Upper lobe of left lung (tissue), 6 donors: ENCODE results near the gene STING1. TPM values are rescaled to one million over a fixed set of nuclear protein-coding genes. Genes with fewer than 3 reads are reported as not detected.
"Not testable (repeated sequence)": the region's sequence is repeated elsewhere in the genome, so short reads cannot be mapped to it uniquely, and the experiment has no call there.

Experiments used
- ATAC-seq, 2 donors: fragments of 200-7000 bp; cut with Tn5 transposase; one replicate each; pipeline ENCODE4 v1.9.1; 2022; ENCODE audit warnings: mild to moderate bottlenecking in 2 of 2, moderate library complexity in 2 of 2; ENCODE audit not compliant: low FRiP score in 2 of 2
- DNase-seq, 2 donors: peaks; one replicate each; pipeline ENCODE4 v3.0.0-alpha.2; 2019 to 2020
- H3K27ac ChIP-seq, 4 donors: fragments of 200-600 bp; sonication (generic); one replicate each; pipeline ENCODE4 v1.5.1; 2016 to 2019
- H3K27me3 ChIP-seq, 4 donors: fragments of 200-600 bp; sonication (generic); one replicate each; pipeline ENCODE4 v1.5.1; 2017 to 2019
- H3K36me3 ChIP-seq, 4 donors: fragments of 200-600 bp; sonication (generic); one replicate each; pipeline ENCODE4 v1.5.1; 2016 to 2019
- H3K4me1 ChIP-seq, 4 donors: fragments of 200-600 bp; sonication (generic); one replicate each; pipeline ENCODE4 v1.5.1; 2018 to 2019
- H3K4me3 ChIP-seq, 4 donors: fragments of 200-600 bp; sonication (generic); one replicate each; pipeline ENCODE4 v1.5.1; 2017 to 2019; ENCODE audit warnings: mild to moderate bottlenecking in 2 of 4, moderate library complexity in 1 of 4
- H3K9me3 ChIP-seq, 4 donors: fragments of 200-600 bp; sonication (generic); one replicate each; pipeline ENCODE4 v1.5.1; 2018 to 2019
- CTCF ChIP-seq, 6 experiments: fragments of 450-650 bp in 4 of 6; fragments of 200-600 bp in 2 of 6; sonication (generic) in 2 of 6; IDR thresholded peaks; one replicate each; pipeline ENCODE4 v1.5.1; 2016 to 2019; ENCODE audit warnings: antibody characterized with exemption in 6 of 6
- EP300 ChIP-seq, 4 donors: sonication (generic); formaldehyde crosslinking; IDR thresholded peaks; one replicate each; pipeline ENCODE4 v1.5.1; 2017; ENCODE audit warnings: antibody characterized with exemption in 4 of 4, control low read depth in 2 of 4
- POLR2A ChIP-seq, 4 donors: fragments of 450-650 bp; IDR thresholded peaks; one replicate each; pipeline ENCODE4 v1.5.1; 2016 to 2017; ENCODE audit warnings: antibody characterized with exemption in 4 of 4, mild to moderate bottlenecking in 2 of 4
- POLR2AphosphoS5 ChIP-seq, 2 donors: sonication (generic); formaldehyde crosslinking; IDR thresholded peaks; one replicate each; pipeline ENCODE4 v1.5.1; 2017; ENCODE audit warnings: antibody characterized with exemption in 2 of 2
- WGBS, 2 donors: methylation state at CpG; one replicate each; pipeline ENCODE4 v1.1.5; 2017 to 2018; 5-methylcytosine and 5-hydroxymethylcytosine counted together
- total RNA-seq, 6 donors: library from RNA; depleted of rRNA in 4 of 6; stranded (reverse); fragments of >200 nt in 4 of 6; gene quantifications; one replicate each; pipeline versions ENCODE4 v1.1.0 to v1.2.1, GENCODE V29; 2016 to 2021
- donor health status: DM: no; HTN: no; CAD: no; lungs with moderate emphysema.
- donor health status: DM: no; HTN: yes; CAD: no; lungs with severe emphysema.

Gene STING1
- total RNA-seq, 6 donors from 2014 or later, result 70.3 to 141 (median 107) TPM

GRCh38 chr5:139481122-139481533, 1.4 kb downstream of the STING1 start:
- no peaks in the 10 kb centered on the region for H3K27me3 ChIP-seq
- H3K36me3 ChIP-seq, result peaks cover 13 to 43% (median 30%) of the 10 kb centered on the region in 4 donors
- peak overlapping the region; percentile 95 to 99 (median 96) for H3K27ac ChIP-seq
- 6 to 7% methylated on average over 8 to 12 of the region's 12 CpGs for WGBS, 2 donors
- TF ChIP-seq EP300 (IDR thresholded peaks at IDR 0.05), result no peak
- TF ChIP-seq POLR2A (IDR thresholded peaks at IDR 0.05), result no peak
- no peak for TF ChIP-seq CTCF (IDR thresholded peaks at IDR 0.05)
- TF ChIP-seq POLR2AphosphoS5 (IDR thresholded peaks at IDR 0.05), result no peak
- DNase-seq, result peak; percentile 75 to 81
- ATAC-seq, result peak; percentile 2 to 52
- peak overlapping the region; percentile 48 to 64 (median 63) for H3K4me3 ChIP-seq
- peaks cover 39 to 57% (median 51%) of the 10 kb centered on the region in 4 donors for H3K4me1 ChIP-seq
- no peaks in the 10 kb centered on the region for H3K9me3 ChIP-seq

GRCh38 chr5:139479729-139480128, 2.8 kb downstream of the STING1 start:
- ATAC-seq, DNase-seq, H3K27me3 ChIP-seq, H3K9me3 ChIP-seq: not testable (repeated sequence)
- Histone ChIP-seq H3K36me3 (peaks cover 13 to 57% (median 35%) of the 10 kb centered on the region in 4 donors), H3K4me1 (peaks cover 52 to 70% (median 61%) of the 10 kb centered on the region in 4 donors), H3K27ac (peak overlapping the region in 2 of 4 donors; percentile 96 to 99), H3K4me3 (peak overlapping the region in 1 of 4 donors; percentile 3)
- WGBS, 2 donors, result 79 to 97% methylated on average over 4 of the region's 4 CpGs

- H3K9me3 ChIP-seq, H3K27me3 ChIP-seq, ATAC-seq, DNase-seq: not testable (repeated sequence)
- Histone ChIP-seq H3K4me1 (peaks cover 57 to 79% (median 67%) of the 10 kb centered on the region in 4 donors), H3K4me3 (peak overlapping the region in 1 of 4 donors; percentile 3), H3K36me3 (peaks cover 13 to 57% (median 35%) of the 10 kb centered on the region in 4 donors), H3K27ac (peak overlapping the region in 3 of 4 donors; percentile 35 to 61 (median 60))
- 72 to 74% methylated on average over 9 of the region's 9 CpGs for WGBS, 2 donors
These were observed 3.7 kb downstream of the STING1 start for GRCh38 chr5:139478657-139479423.

- Histone ChIP-seq H3K9me3 (no peaks in the 10 kb centered on the region), H3K4me1 (peaks cover 52 to 73% (median 61%) of the 10 kb centered on the region in 4 donors), H3K27me3 (no peaks in the 10 kb centered on the region), H3K4me3 (no peak overlapping the region), H3K36me3 (peaks cover 13 to 57% (median 35%) of the 10 kb centered on the region in 4 donors), H3K27ac (peak overlapping the region in 3 of 4 donors; percentile 20 to 88 (median 76))
- no peak for TF ChIP-seq EP300 (IDR thresholded peaks at IDR 0.05)
- no peak for TF ChIP-seq POLR2AphosphoS5 (IDR thresholded peaks at IDR 0.05)
- TF ChIP-seq CTCF (IDR thresholded peaks at IDR 0.05), result no peak
- TF ChIP-seq POLR2A (IDR thresholded peaks at IDR 0.05), result no peak
- 68 to 72% methylated on average over 10 to 13 of the region's 13 CpGs for WGBS, 2 donors
- no peak for DNase-seq
- ATAC-seq, result no peak
These were observed 6.5 kb downstream of the STING1 start for GRCh38 chr5:139475865-139476617.

GRCh38 chr5:139474890-139475791, 7.4 kb downstream of the STING1 start:
- H3K4me3 ChIP-seq, result no peak overlapping the region
- WGBS, 2 donors, result 31% methylated on average over 12 to 13 of the region's 13 CpGs
- no peaks in the 10 kb centered on the region for H3K27me3 ChIP-seq
- DNase-seq (peak in 1 of 2 donors; percentile 74), ATAC-seq (peak; percentile 48 to 85)
- peak overlapping the region; percentile 46 to 88 (median 72) for H3K27ac ChIP-seq
- TF ChIP-seq EP300 (IDR thresholded peaks at IDR 0.05) (no peak), POLR2AphosphoS5 (IDR thresholded peaks at IDR 0.05) (peak in 1 of 2 donors; percentile 9), CTCF (IDR thresholded peaks at IDR 0.05) (no peak), POLR2A (IDR thresholded peaks at IDR 0.05) (no peak)
- no peaks in the 10 kb centered on the region for H3K9me3 ChIP-seq
- peaks cover 13 to 52% (median 33%) of the 10 kb centered on the region in 4 donors for H3K36me3 ChIP-seq
- H3K4me1 ChIP-seq, result peaks cover 50 to 73% (median 60%) of the 10 kb centered on the region in 4 donors
